IMR-90 (cell line): ENCODE data around the gene AUTS2. TPM values are rescaled to one million over a fixed set of nuclear protein-coding genes. Genes with fewer than 3 reads are reported as not detected.

Source experiments
- ATAC-seq: fragments of 200-7000 bp; cut with Tn5 transposase; 2 replicates; pipeline ENCODE4 v1.9.1; 2020; ENCODE audit warnings: low read depth, mild to moderate bottlenecking, moderate library complexity
- BruUV-seq: library from RNA; stranded (reverse); fragments of 400-500 nt; replicated peaks from 2 replicates; lab custom pipeline; 2021; lab: Mats Ljungman, UMichigan
- CTCF ChIA-PET: fragments of 300-600 bp; formaldehyde crosslinking; extraction: SDS; loops from one replicate; lab custom pipeline; 2021; ENCODE audit warnings: antibody characterized with exemption; lab: Yijun Ruan, JAX
- POLR2A ChIA-PET: fragments of 300-600 bp; sonication (Branson Sonifier 250); formaldehyde crosslinking; loops from one replicate; lab custom pipeline; 2022; ENCODE audit warnings: antibody characterized with exemption; ENCODE audit not compliant: unreplicated experiment; lab: Charles Lee
- DNase-seq: peaks from one replicate; pipeline ENCODE4 v3.0.0; 2013
- H2AFZ ChIP-seq: replicated peaks from 2 replicates; pipeline ENCODE3; 2013; ENCODE audit warnings: low read length, mild to moderate bottlenecking; ENCODE audit not compliant: poor library complexity
- H2AK5ac ChIP-seq: 2 replicates; pipeline ENCODE4 v1.6.1; 2013; ENCODE audit warnings: low read depth, low read length, inconsistent platforms
- H2AK9ac ChIP-seq: replicated peaks from 2 replicates; pipeline ENCODE3; 2013; ENCODE audit warnings: mild to moderate bottlenecking, low read depth, low read length, moderate library complexity; ENCODE audit not compliant: poor library complexity
- H2BK120ac ChIP-seq: 2 replicates; pipeline ENCODE4 v1.6.1; 2013; ENCODE audit warnings: low read depth, low read length, inconsistent platforms
- H2BK15ac ChIP-seq: 3 replicates; pipeline ENCODE4 v1.6.1; 2013; ENCODE audit warnings: low read depth, low read length, inconsistent platforms
- H2BK20ac ChIP-seq: 2 replicates; pipeline ENCODE4 v1.6.1; 2013; ENCODE audit warnings: low read depth, mild to moderate bottlenecking, inconsistent platforms, low read length, moderate library complexity
- H2BK5ac ChIP-seq: 2 replicates; pipeline ENCODE4 v1.6.1; 2013; ENCODE audit warnings: mild to moderate bottlenecking, low read depth, low read length, inconsistent platforms; ENCODE audit not compliant: poor library complexity, severe bottlenecking
- H3K14ac ChIP-seq: replicated peaks from 2 replicates; pipeline ENCODE4 v1.6.1; 2013; ENCODE audit warnings: low read depth, low read length, inconsistent platforms
- H3K18ac ChIP-seq: 2 replicates; pipeline ENCODE4 v1.6.1; 2013; ENCODE audit warnings: low read depth, low read length, control low read depth
- H3K23ac ChIP-seq: 2 replicates; pipeline ENCODE4 v1.6.1; 2013; ENCODE audit warnings: low read depth, low read length, inconsistent platforms
- H3K27ac ChIP-seq: 2 replicates; pipeline ENCODE4 v1.5.1; 2013; ENCODE audit warnings: mild to moderate bottlenecking, control low read depth, low read length; ENCODE audit not compliant: insufficient read depth
- H3K27me3 ChIP-seq: 2 replicates; pipeline ENCODE4 v1.6.1; 2013; ENCODE audit warnings: low read length; ENCODE audit not compliant: control insufficient read depth, insufficient read depth
- H3K36me3 ChIP-seq: 2 replicates; pipeline ENCODE4 v1.6.1; 2013; ENCODE audit warnings: low read length, mixed read lengths; ENCODE audit not compliant: control insufficient read depth, insufficient read depth
- H3K4ac ChIP-seq: 2 replicates; pipeline ENCODE4 v1.6.1; 2013; ENCODE audit warnings: low read depth, low read length, inconsistent platforms
- H3K4me1 ChIP-seq: 2 replicates; pipeline ENCODE4 v1.6.1; 2013; ENCODE audit warnings: low read length, mixed read lengths; ENCODE audit not compliant: control insufficient read depth, insufficient read depth
- H3K4me2 ChIP-seq: 2 replicates; pipeline ENCODE4 v1.6.1; 2013; ENCODE audit warnings: low read depth, mild to moderate bottlenecking, control low read depth, low read length, moderate library complexity
- H3K4me3 ChIP-seq: 2 replicates; pipeline ENCODE4 v1.5.1; 2013; ENCODE audit warnings: low read depth, mild to moderate bottlenecking, control low read depth, low read length, moderate library complexity; ENCODE audit not compliant: insufficient read depth
- H3K56ac ChIP-seq: 2 replicates; pipeline ENCODE4 v1.6.1; 2013; ENCODE audit warnings: low read length, inconsistent platforms; ENCODE audit not compliant: insufficient read depth; ENCODE audit errors: extremely low read depth
- H3K79me1 ChIP-seq, 2 experiments: 2 replicates each; pipeline ENCODE4 v1.6.1; 2013; ENCODE audit warnings: low read length in 2 of 2, inconsistent platforms in 1 of 2, low read depth in 1 of 2
- H3K9ac ChIP-seq: 2 replicates; pipeline ENCODE4 v1.6.1; 2013; ENCODE audit warnings: low read depth, low read length, control low read depth
- H3K9me1 ChIP-seq: 2 replicates; pipeline ENCODE4 v1.6.1; 2013; ENCODE audit warnings: low read length, inconsistent platforms; ENCODE audit not compliant: insufficient read depth
- H3K9me3 ChIP-seq: 2 replicates; pipeline ENCODE4 v1.6.1; 2013; ENCODE audit warnings: low read length; ENCODE audit not compliant: control insufficient read depth, insufficient read depth
- H4K20me1 ChIP-seq: 2 replicates; pipeline ENCODE4 v1.6.1; 2013; ENCODE audit warnings: low read length, inconsistent platforms; ENCODE audit not compliant: insufficient read depth
- H4K5ac ChIP-seq: 2 replicates; pipeline ENCODE4 v1.6.1; 2013; ENCODE audit warnings: mild to moderate bottlenecking, low read depth, low read length, control low read depth
- H4K8ac ChIP-seq, 2 experiments: 2 replicates each; pipeline ENCODE4 v1.6.1; 2013; ENCODE audit warnings: low read depth in 2 of 2, low read length in 2 of 2, control low read depth in 1 of 2, inconsistent platforms in 1 of 2
- H4K91ac ChIP-seq: 2 replicates; pipeline ENCODE4 v1.6.1; 2013; ENCODE audit warnings: low read depth, low read length, inconsistent platforms; ENCODE audit not compliant: insufficient read depth
- BHLHE40 ChIP-seq: fragments of 150-350 bp; IDR thresholded peaks from 2 replicates; pipeline ENCODE4 v1.6.1; 2016; ENCODE audit warnings: mild to moderate bottlenecking, low read depth, low read length
- CEBPB ChIP-seq: IDR thresholded peaks from 2 replicates; pipeline ENCODE4 v1.6.1; 2012; ENCODE audit warnings: low read depth, low read length, improper control_type of control experiment
- CHD1 ChIP-seq: IDR thresholded peaks from 2 replicates; pipeline ENCODE4 v1.6.1; 2012; ENCODE audit warnings: low read depth, low read length, improper control_type of control experiment
- CTCF ChIP-seq: conservative IDR thresholded peaks from 2 replicates; pipeline ENCODE4 v1.5.1; 2012; ENCODE audit warnings: mild to moderate bottlenecking, low read depth, low read length, improper control_type of control experiment
- ELK1 ChIP-seq: fragments of 150-350 bp; IDR thresholded peaks from 2 replicates; pipeline ENCODE4 v1.6.1; 2016; ENCODE audit warnings: low read depth, mild to moderate bottlenecking, low read length, moderate library complexity, borderline replicate concordance
- FOS ChIP-seq: fragments of 150-350 bp; IDR thresholded peaks from 2 replicates; pipeline ENCODE4 v1.6.1; 2016; ENCODE audit warnings: low read depth, low read length
- MAFK ChIP-seq: IDR thresholded peaks from 2 replicates; pipeline ENCODE4 v1.6.1; 2012; ENCODE audit warnings: low read depth, low read length, improper control_type of control experiment
- MAZ ChIP-seq: IDR thresholded peaks from 2 replicates; pipeline ENCODE4 v1.6.1; 2012; ENCODE audit warnings: low read depth, mild to moderate bottlenecking, low read length, improper control_type of control experiment, moderate library complexity, borderline replicate concordance
- MXI1 ChIP-seq: IDR thresholded peaks from 2 replicates; pipeline ENCODE4 v1.6.1; 2012; ENCODE audit warnings: low read depth, mild to moderate bottlenecking, low read length, moderate library complexity, borderline replicate concordance
- NFE2L2 ChIP-seq: fragments of 150-350 bp; IDR thresholded peaks from 2 replicates; pipeline ENCODE4 v1.6.1; 2016; ENCODE audit warnings: low read depth, mild to moderate bottlenecking, low read length
- POLR2A ChIP-seq: IDR thresholded peaks from 2 replicates; pipeline ENCODE4 v1.6.1; 2012; ENCODE audit warnings: mild to moderate bottlenecking, low read depth, low read length
- RAD21 ChIP-seq: IDR thresholded peaks from 2 replicates; pipeline ENCODE4 v1.6.1; 2012; ENCODE audit warnings: low read length, improper control_type of control experiment
- RCOR1 ChIP-seq: IDR thresholded peaks from 2 replicates; pipeline ENCODE4 v1.6.1; 2012; ENCODE audit warnings: mild to moderate bottlenecking, low read length, improper control_type of control experiment; ENCODE audit not compliant: insufficient replicate concordance
- RFX5 ChIP-seq: IDR thresholded peaks from 2 replicates; pipeline ENCODE4 v1.8.0; 2012; ENCODE audit warnings: low read depth, mild to moderate bottlenecking, low read length, moderate library complexity
- SMC3 ChIP-seq: fragments of 150-350 bp; IDR thresholded peaks from 2 replicates; pipeline ENCODE4 v1.6.1; 2016; ENCODE audit warnings: low read depth, mild to moderate bottlenecking, antibody characterized with exemption, low read length, moderate library complexity
- USF2 ChIP-seq: fragments of 150-350 bp; IDR thresholded peaks from 2 replicates; pipeline ENCODE4 v1.6.1; 2017; ENCODE audit warnings: mild to moderate bottlenecking, antibody characterized with exemption, low read length, low read depth
- WGBS, 2 experiments: methylation state at CpG; one replicate each; pipeline versions ENCODE4 v1.1.5 to v1.1.7; 2013; ENCODE audit warnings: missing lambda C conversion rate in 2 of 2; ENCODE audit not compliant: insufficient read length in 1 of 2; ENCODE audit errors: extremely low coverage in 2 of 2; 5-methylcytosine and 5-hydroxymethylcytosine counted together
- dilution Hi-C: fragments of 300-500 bp; cut with HindIII; formaldehyde crosslinking; loops from one replicate; pipeline ENCODE4 v1.14.3; 2018; ENCODE audit warnings: low sequenced_read_pairs; ENCODE audit not compliant: unreplicated experiment
- in situ Hi-C: fragments of 300-500 bp; cut with MboI; formaldehyde crosslinking; loops from 3 replicates; pipeline ENCODE4 v1.14.3; 2019; ENCODE audit warnings: low sequenced_read_pairs, inconsistent platforms, mixed read lengths
- intact Hi-C: fragments of 100-400 bp; cut with micrococcal nuclease; formaldehyde crosslinking; loops from 2 replicates; pipeline ENCODE4 v1.10.0; 2022
- polyA plus RNA-seq, 3 experiments: library from polyadenylated mRNA; depleted of rRNA; stranded (reverse); fragments of >200 nt; gene quantifications; 2 replicates each; pipeline ENCODE4 v1.2.3, GENCODE V29; 2012; ENCODE audit warnings: low replicate concordance in 1 of 3
- total RNA-seq: library from RNA; depleted of rRNA; stranded (reverse); fragments of >200 nt; gene quantifications from 2 replicates; pipeline ENCODE4 v1.2.3, GENCODE V29; 2012

The AUTS2 gene
- total and polyA plus RNA-seq, 2 of the 4 experiments (the other 2 are of a cell fraction): 0.90 to 3.0 TPM

- no peak overlapping the region for H3K56ac ChIP-seq
- no peak overlapping the region for H2BK5ac ChIP-seq
- no peaks in the 10 kb centered on the region for H3K4me1 ChIP-seq
- H3K27me3 ChIP-seq: no peaks in the 10 kb centered on the region
- H2AK9ac ChIP-seq: no peak overlapping the region
- no peak overlapping the region for H4K8ac ChIP-seq
- H3K9me3 ChIP-seq: no peaks in the 10 kb centered on the region
- no peaks in the 10 kb centered on the region for H3K9me1 ChIP-seq
- no peaks in the 10 kb centered on the region for H4K20me1 ChIP-seq
- H3K18ac ChIP-seq: no peak overlapping the region
- no peak overlapping the region for H3K9ac ChIP-seq
- H2BK120ac ChIP-seq: no peak overlapping the region
- TF ChIP-seq MAFK (no peak), RFX5 (no peak), MAZ (no peak), CEBPB (no peak), USF2 (no peak), ELK1 (no peak), FOS (no peak), MXI1 (no peak), SMC3 (no peak), RCOR1 (no peak), CHD1 (no peak), NFE2L2 (no peak), BHLHE40 (no peak), POLR2A (no peak), RAD21 (no peak), CTCF (no peak)
- H2BK20ac ChIP-seq: no peak overlapping the region
- no peak overlapping the region for H3K4ac ChIP-seq
- no peak overlapping the region for H2AK5ac ChIP-seq
- H3K36me3 ChIP-seq: no peaks in the 10 kb centered on the region
- no peak overlapping the region for H3K23ac ChIP-seq
- H3K4me3 ChIP-seq: no peak overlapping the region
- DNase-seq (no peak), ATAC-seq (no peak)
- dilution Hi-C loops (no loop called here), intact Hi-C loops (no loop called here), in situ Hi-C loops (no loop called here)
- H4K5ac ChIP-seq: no peak overlapping the region
- no peak overlapping the region for H3K14ac ChIP-seq
- no peak overlapping the region for H2BK15ac ChIP-seq
- WGBS, 2 experiments: 53% methylated on average over 2 of the region's 6 CpGs; no CpG with 5 or more reads in 1 of the 2 experiments
- no peak overlapping the region for H2AFZ ChIP-seq
- ChIA-PET CTCF (no interaction called here), POLR2A (no interaction called here)
- no peak overlapping the region for H3K27ac ChIP-seq
- no peak overlapping the region for H4K91ac ChIP-seq
- H3K79me1 ChIP-seq: no peaks in the 10 kb centered on the region
- H3K4me2 ChIP-seq: no peak overlapping the region
- BruUV-seq: no TSS peak
Measured at GRCh38 chr7:70460562-70460961, 862.3 kb downstream of the AUTS2 start.
